Activated CD4-positive, alpha-beta T cell treated with anti-CD3 and anti-CD28 coated beads, Interleukin-2, Interleukin-4, amounts not matched to agents 100 ng/mL and 50 ng/mL, durations not matched to agents 16 hours and 8 hours (primary cell): ENCODE results near the gene WDPCP.
"Not testable (repeated sequence)": the region's sequence is repeated elsewhere in the genome, so short reads cannot be mapped to it uniquely, and the experiment has no call there.

Source experiments
- DNase-seq: peaks from one replicate; pipeline ENCODE4 v3.0.0-alpha.2; 2020; ENCODE audit warnings: low spot score

WDPCP gene

GRCh38 chr2:63225964-63226686 lies 362.2 kb downstream of the WDPCP start:
- no peak for DNase-seq

- no peak for DNase-seq
Measured at GRCh38 chr2:63218800-63219526, 369.3 kb downstream of the WDPCP start.

- no peak for DNase-seq
Measured at GRCh38 chr2:63195310-63195709, 393.0 kb downstream of the WDPCP start.

GRCh38 chr2:63194175-63194574 lies 394.1 kb downstream of the WDPCP start:
- no peak for DNase-seq

- DNase-seq: no peak
Measured at GRCh38 chr2:63192889-63193774, 395.1 kb downstream of the WDPCP start.

GRCh38 chr2:63192169-63192888 lies 395.9 kb downstream of the WDPCP start:
- DNase-seq: no peak

- peak; percentile 40 for DNase-seq
Measured at GRCh38 chr2:63189026-63189425, 399.3 kb downstream of the WDPCP start.

GRCh38 chr2:63186331-63186730 lies 401.9 kb downstream of the WDPCP start:
- DNase-seq: no peak

- no peak for DNase-seq
Measured at GRCh38 chr2:63163161-63163820, 425.0 kb downstream of the WDPCP start.

GRCh38 chr2:63159262-63159661 lies 429.0 kb downstream of the WDPCP start:
- no peak for DNase-seq

GRCh38 chr2:63136683-63137082 lies 451.6 kb downstream of the WDPCP start:
- DNase-seq: not testable (repeated sequence)

GRCh38 chr2:63132020-63132419 lies 456.3 kb downstream of the WDPCP start:
- no peak for DNase-seq

GRCh38 chr2:63131196-63131595 lies 457.1 kb downstream of the WDPCP start:
- DNase-seq: no peak

- DNase-seq: no peak
Measured at GRCh38 chr2:63127594-63127993, 460.7 kb downstream of the WDPCP start.

- no peak for DNase-seq
Measured at GRCh38 chr2:63124850-63125249, 463.4 kb downstream of the WDPCP start.

- DNase-seq: no peak
Measured at GRCh38 chr2:63124218-63124617, 464.1 kb downstream of the WDPCP start.

- no peak for DNase-seq
Measured at GRCh38 chr2:63122921-63123320, 465.4 kb downstream of the WDPCP start.

GRCh38 chr2:63121055-63121834 lies 467.0 kb downstream of the WDPCP start:
- no peak for DNase-seq

- no peak for DNase-seq
Measured at GRCh38 chr2:63118821-63119220, 469.5 kb downstream of the WDPCP start.

- DNase-seq: no peak
Measured at GRCh38 chr2:63104482-63104881, 483.8 kb downstream of the WDPCP start.

- no peak for DNase-seq
Measured at GRCh38 chr2:63101954-63102353, 486.3 kb downstream of the WDPCP start.
